H1 (cell line): Measurements from ENCODE around the gene CSNK2B. TPM values are rescaled to one million over a fixed set of nuclear protein-coding genes. Genes with fewer than 3 reads are reported as not detected.

Experiments used
- CHD7 ChIP-seq: fragments of 300-600 bp; sonication (generic); IDR thresholded peaks from 2 replicates; pipeline ENCODE4 v1.7.1; 2012; ENCODE audit warnings: low read length, moderate library complexity, mild to moderate bottlenecking, inconsistent platforms; ENCODE audit not compliant: insufficient replicate concordance
- CREB1 ChIP-seq: IDR thresholded peaks from 2 replicates; pipeline ENCODE4 v1.6.1; 2012; ENCODE audit warnings: inconsistent platforms
- TAF1 ChIP-seq: IDR thresholded peaks from 2 replicates; pipeline ENCODE4 v1.6.1; 2011; ENCODE audit warnings: mild to moderate bottlenecking, low read depth, low read length
- TAF7 ChIP-seq: optimal IDR thresholded peaks from 2 replicates; pipeline ENCODE3; 2011; ENCODE audit warnings: low read depth, mild to moderate bottlenecking, inconsistent platforms, low read length, moderate library complexity, borderline replicate concordance
- polyA plus RNA-seq, 7 experiments: library from polyadenylated mRNA; depleted of rRNA in 3 of 7; stranded (reverse) in 5 of 7; unstranded in 2 of 7; fragments of >200 nt in 5 of 7; fragments of 200-250 nt in 2 of 7; gene quantifications; 1 replicate in 5 of 7; 2 replicates in 1 of 7; 4 replicates in 1 of 7; pipeline versions ENCODE4 v1.2.1 to v1.2.3, GENCODE V29; 2011 to 2013; ENCODE audit warnings: missing spikeins in 2 of 7, mixed read lengths in 2 of 7
- total RNA-seq: library from RNA; stranded (reverse); fragmentation: NEBNext Ultra II Directional; extraction: Animal tissue kit (Norgen Biotek cat#: 25700); gene quantifications from 2 replicates; pipeline ENCODE4 v1.2.1, GENCODE V29; 2021

Gene CSNK2B
- total and polyA plus RNA-seq, 2 of the 8 experiments (the other 6 are each of a cell fraction or from before 2014, with no cell fraction given) = 169 to 208 TPM

GRCh38 chr6:31712296-31712695 is 46.4 kb downstream of the CSNK2B start (continued):
- TF ChIP-seq CHD7 = no peak
- TF ChIP-seq CREB1 = no peak
- TF ChIP-seq TAF7 = no peak
- no peak for TF ChIP-seq TAF1
- TF ChIP-seq, all 59 proteins: peak for 0
